K562 (cell line): ENCODE data around the gene SEL1L.

ENCODE experiments used
- ATF7 ChIP-seq: fragments of 450-650 bp; IDR thresholded peaks from 2 replicates; pipeline ENCODE4 v1.7.1; 2014; ENCODE audit warnings: mild to moderate bottlenecking, moderate library complexity
- CAMTA2 ChIP-seq: fragments of 250-450 bp; sonication (Bioruptor Pico); conservative IDR thresholded peaks from 2 replicates; pipeline ENCODE4 v1.5.1; 2022

DNA sequence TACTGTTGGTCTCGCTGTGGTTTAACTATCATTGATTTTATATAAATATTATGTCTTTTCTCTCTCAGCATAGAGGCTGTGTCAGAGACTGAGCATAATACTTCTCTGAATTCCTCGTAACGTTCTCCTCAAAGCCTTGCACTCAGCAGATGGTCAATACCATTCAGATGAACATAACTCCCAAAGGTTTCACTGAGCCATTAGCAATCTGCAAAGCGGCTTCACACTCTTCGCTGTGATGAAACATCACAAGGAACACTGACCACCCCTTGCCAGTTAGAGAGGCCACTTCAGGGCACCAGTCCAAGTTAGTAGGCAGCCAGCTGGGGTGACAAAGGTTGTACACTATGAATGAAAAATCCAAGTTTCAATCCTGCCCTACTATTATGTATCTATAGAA, 103.4 kb downstream of the SEL1L start:
- no peak for TF ChIP-seq ATF7
- TF ChIP-seq CAMTA2 (CRISPR knock-in tag) = no peak
